AG10803 (cell line): ENCODE data around the gene PGS1.

Source experiments
- DNase-seq: peaks from one replicate; pipeline ENCODE4 v3.0.0; 2010; ENCODE audit warnings: low read depth
- H3K4me3 ChIP-seq: 2 replicates; pipeline ENCODE4 v1.5.1; 2011; ENCODE audit warnings: mild to moderate bottlenecking, low read length, control low read depth
- TF ChIP-seq, protein P1 (sequence below): conservative IDR thresholded peaks from 2 replicates; pipeline ENCODE4 v1.5.1; 2011; ENCODE audit warnings: mild to moderate bottlenecking, low read length, control low read depth, inconsistent platforms

Gene PGS1

DNA sequence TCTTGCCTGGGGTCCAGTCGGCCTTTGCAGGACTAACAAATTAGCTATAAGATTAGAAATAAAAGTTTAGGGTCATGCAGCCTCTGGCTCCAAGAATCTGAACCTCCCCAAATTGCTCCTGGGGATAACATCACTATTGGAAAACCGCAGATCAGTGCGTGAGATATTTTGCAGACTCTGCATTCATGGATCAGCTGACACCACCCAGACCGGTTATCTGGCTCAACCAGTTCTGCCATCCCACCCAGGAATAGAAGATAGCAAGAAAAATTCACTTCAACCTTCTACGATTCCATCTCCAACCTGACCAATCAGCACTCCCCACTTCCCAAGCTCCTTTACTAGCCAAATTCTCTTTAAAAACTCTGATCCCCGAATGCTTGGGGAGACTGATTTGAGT lies 4.3 kb upstream of the PGS1 start:
- TF ChIP-seq, protein P1, sequence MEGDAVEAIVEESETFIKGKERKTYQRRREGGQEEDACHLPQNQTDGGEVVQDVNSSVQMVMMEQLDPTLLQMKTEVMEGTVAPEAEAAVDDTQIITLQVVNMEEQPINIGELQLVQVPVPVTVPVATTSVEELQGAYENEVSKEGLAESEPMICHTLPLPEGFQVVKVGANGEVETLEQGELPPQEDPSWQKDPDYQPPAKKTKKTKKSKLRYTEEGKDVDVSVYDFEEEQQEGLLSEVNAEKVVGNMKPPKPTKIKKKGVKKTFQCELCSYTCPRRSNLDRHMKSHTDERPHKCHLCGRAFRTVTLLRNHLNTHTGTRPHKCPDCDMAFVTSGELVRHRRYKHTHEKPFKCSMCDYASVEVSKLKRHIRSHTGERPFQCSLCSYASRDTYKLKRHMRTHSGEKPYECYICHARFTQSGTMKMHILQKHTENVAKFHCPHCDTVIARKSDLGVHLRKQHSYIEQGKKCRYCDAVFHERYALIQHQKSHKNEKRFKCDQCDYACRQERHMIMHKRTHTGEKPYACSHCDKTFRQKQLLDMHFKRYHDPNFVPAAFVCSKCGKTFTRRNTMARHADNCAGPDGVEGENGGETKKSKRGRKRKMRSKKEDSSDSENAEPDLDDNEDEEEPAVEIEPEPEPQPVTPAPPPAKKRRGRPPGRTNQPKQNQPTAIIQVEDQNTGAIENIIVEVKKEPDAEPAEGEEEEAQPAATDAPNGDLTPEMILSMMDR, result no peak
- no peak for DNase-seq
- H3K4me3 ChIP-seq, result no peak overlapping the region

- H3K4me3 ChIP-seq, result no peak overlapping the region
- TF ChIP-seq, protein P1, result no peak
- DNase-seq, result peak; percentile 67
Measured at GRCh38 chr17:78374631-78375274, 3.7 kb upstream of the PGS1 start.

DNA sequence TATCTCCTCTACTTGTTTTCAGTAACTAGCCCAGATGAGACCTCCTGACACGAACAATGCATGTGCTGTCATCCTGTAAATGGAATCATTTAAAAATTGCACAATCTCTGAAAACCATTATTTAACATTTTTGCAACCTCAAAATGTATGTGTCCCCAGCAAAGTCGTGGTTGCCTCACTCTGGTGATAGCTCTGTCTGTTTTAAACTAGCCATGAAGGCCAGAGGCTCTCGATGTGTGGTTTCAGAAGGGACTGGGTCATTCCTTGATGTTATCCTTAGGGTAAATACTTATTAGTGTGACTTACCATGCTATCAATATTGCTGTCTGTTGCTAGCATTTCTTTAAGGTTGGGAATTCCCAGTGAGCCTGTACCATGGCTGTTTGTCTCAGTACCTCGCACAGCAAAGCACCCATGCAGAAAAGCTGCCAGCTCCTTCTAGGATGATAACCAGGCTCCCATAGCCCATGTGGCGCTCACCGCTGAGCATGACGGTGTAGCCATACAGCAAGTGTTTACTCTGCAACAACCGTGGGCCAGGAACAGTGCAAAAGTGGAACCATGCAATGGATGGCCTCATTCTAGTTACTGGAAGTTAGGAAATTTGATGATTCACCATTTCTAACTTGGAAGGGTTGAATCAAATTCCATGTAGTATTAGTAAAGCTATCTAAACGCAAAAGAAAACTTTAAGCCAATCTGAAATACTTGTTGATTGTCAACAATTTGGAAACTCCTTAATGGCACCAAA lies 2.9 kb upstream of the PGS1 start:
- H3K4me3 ChIP-seq, result peak overlapping the region; percentile 14; the same call in 1 of the 2 replicates
- TF ChIP-seq, protein P1, result no peak
- peak; percentile 94 for DNase-seq

DNA sequence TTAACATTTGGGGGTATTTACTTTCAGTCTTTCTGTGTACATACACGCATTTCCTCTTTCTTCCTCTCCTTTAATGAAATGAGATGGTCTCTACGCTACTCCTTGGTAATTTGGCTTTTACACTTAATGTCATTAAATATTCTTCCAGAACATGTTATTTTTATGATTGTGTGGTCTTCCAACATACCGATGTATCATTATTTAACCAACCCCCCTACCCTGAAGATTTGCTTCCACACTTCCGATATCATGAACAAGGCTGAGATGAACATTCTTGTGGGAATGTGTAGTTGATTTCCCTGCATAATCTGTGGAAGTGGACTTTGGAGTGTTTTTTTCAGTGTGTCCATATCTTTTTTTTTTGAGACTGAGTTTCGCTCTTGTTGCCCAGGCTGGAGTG lies 2.3 kb upstream of the PGS1 start:
- H3K4me3 ChIP-seq, result no peak overlapping the region
- no peak for DNase-seq
- TF ChIP-seq, protein P1, result no peak

DNA sequence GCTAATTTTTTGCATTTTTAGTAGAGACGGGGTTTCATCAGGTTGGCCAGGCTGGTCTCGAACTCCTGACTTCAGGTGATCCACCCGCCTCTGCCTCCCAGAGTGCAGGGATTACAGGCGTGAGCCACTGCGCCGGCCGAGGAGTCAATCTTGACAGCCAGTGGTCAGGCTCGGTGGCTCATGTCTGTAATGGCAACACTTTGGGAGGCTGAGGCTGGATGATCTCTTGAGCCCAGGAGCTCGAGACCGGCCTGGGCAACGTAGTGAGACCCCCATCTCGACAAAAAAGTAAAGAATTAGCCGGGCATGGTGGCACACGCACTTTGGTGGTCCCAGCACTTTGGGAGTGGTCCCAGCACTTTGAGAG lies 608 bp upstream of the PGS1 start:
- peak overlapping the region; percentile 90 for H3K4me3 ChIP-seq
- TF ChIP-seq, protein P1, result no peak
- DNase-seq, result no peak

DNA sequence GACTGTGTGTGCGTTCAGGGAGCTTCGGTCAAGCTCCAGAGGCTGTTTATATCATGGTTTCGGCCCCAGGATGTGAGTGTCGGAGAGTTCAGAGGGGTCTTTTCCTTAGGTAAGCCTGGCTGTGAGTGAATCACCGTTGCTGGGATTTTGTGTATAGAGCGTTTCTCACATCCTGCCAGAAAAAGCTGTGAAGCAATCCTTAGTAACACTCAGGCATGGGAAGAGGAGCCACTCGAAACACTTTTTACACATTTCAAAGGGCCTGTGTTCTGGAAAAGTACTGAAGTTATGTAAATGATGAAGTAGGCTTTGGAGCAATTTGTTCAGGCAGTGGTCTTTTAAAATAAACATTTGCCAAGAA lies 662 bp downstream of the PGS1 start:
- H3K4me3 ChIP-seq, result peak overlapping the region; percentile 90
- peak; percentile 89 for DNase-seq

More for the DNA sequence above, 662 bp downstream of the PGS1 start:
- TF ChIP-seq, protein P1, result no peak
